ENCODE results near the gene PEAK3. TPM values are rescaled to one million over a fixed set of nuclear protein-coding genes. Genes with fewer than 3 reads are reported as not detected.

Gene PEAK3
- total RNA-seq, 4 donors from 2014 or later, result 0.27 to 1.6 (median 0.59) TPM

- Histone ChIP-seq H3K4me3 (replicated peaks in 1 of 3) (no peak overlapping the region), H3K36me3 (no peaks in the 10 kb centered on the region), H3K4me1 (peaks cover 0 to 9% of the 10 kb centered on the region in 2 donors), H3K9me3 (no peaks in the 10 kb centered on the region), H3K27me3 (peaks cover 7% of the 10 kb centered on the region), H3K27ac (no peak overlapping the region)
- TF ChIP-seq CTCF (IDR thresholded peaks at IDR 0.05) (no peak), POLR2A (IDR thresholded peaks at IDR 0.05) (no peak)
- WGBS, 2 donors, result 70 to 78% methylated on average over 16 of the region's 16 CpGs
- intact Hi-C loops (cut with DNase I), result no loop called here
- DNase-seq, result no peak
These were observed 14.2 kb upstream of the PEAK3 start for GRCh38 chr19:2296141-2296540.

- peaks cover 18% of the 10 kb centered on the region for H3K27me3 ChIP-seq
- peaks cover 5 to 22% of the 10 kb centered on the region in 2 donors for H3K4me1 ChIP-seq
- no peak overlapping the region for H3K4me3 ChIP-seq (replicated peaks in 1 of 3)
- TF ChIP-seq POLR2A (IDR thresholded peaks at IDR 0.05) (no peak), CTCF (IDR thresholded peaks at IDR 0.05) (no peak)
- intact Hi-C loops (cut with DNase I), result no loop called here
- H3K9me3 ChIP-seq, result no peaks in the 10 kb centered on the region
- H3K27ac ChIP-seq, result no peak overlapping the region
- H3K36me3 ChIP-seq, result no peaks in the 10 kb centered on the region
- no peak for DNase-seq
- WGBS, 2 donors, result 28 to 29% methylated on average over 24 to 26 of the region's 26 CpGs
These were observed 12.8 kb upstream of the PEAK3 start for GRCh38 chr19:2294687-2295335.

- peaks cover 5 to 26% of the 10 kb centered on the region in 2 donors for H3K4me1 ChIP-seq
- H3K9me3 ChIP-seq, result no peaks in the 10 kb centered on the region
- peaks cover 23% of the 10 kb centered on the region for H3K27me3 ChIP-seq
- H3K36me3 ChIP-seq, result no peaks in the 10 kb centered on the region
- intact Hi-C loops (cut with DNase I), result no loop called here
- H3K4me3 ChIP-seq (replicated peaks in 1 of 3), result no peak overlapping the region
- WGBS, 2 donors, result 16 to 17% methylated on average over 5 to 18 of the region's 67 CpGs
- DNase-seq, result no peak
- no peak overlapping the region for H3K27ac ChIP-seq
- no peak for TF ChIP-seq CTCF (IDR thresholded peaks at IDR 0.05)
- no peak for TF ChIP-seq POLR2A (IDR thresholded peaks at IDR 0.05)
These were observed 9.3 kb upstream of the PEAK3 start for GRCh38 chr19:2291185-2291751.

DNA sequence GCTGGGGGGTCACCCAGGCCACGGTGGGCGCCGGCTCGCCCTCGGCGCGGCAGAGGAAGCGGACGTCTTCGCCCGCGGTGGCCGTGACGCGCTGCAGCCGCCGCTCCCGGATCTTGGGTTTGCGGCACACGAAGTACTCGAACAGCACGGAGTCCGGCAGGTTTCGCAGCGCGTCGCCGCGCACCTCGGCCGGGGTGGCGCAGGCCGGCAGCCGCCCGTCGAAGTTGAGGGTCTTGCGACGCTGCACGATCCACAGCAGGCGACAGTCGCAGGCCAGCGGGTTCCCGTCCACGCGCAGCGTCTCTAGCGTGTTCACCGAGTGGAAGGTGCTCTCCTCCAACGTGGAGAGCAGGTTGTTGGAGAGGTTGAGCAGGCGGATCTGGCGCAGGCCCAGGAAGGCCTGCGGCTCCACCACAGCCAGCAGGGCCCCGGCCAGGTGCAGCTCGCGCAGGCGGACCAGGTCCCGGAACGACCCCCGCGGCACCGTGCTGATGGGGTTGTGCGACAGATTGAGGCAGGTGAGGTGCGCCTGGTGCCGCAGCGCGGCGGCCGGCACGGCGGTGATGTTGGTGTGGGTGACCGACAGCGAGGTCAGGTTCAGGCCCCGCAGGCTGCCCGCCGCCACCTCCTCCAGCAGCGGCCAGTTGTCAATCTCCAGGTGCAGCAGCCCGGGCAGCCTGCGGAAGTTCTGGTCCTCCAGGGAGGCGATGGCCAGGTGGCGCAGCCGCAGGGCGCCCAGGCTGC, 8.6 kb upstream of the PEAK3 start:
- Histone ChIP-seq H3K4me1 (peaks cover 5 to 26% of the 10 kb centered on the region in 2 donors), H3K9me3 (no peaks in the 10 kb centered on the region), H3K27me3 (peaks cover 23% of the 10 kb centered on the region), H3K4me3 (replicated peaks in 1 of 3) (peak overlapping the region in 1 of 3 donors; percentile 28), H3K36me3 (no peaks in the 10 kb centered on the region), H3K27ac (no peak overlapping the region)
- peak in 1 of 2 donors; percentile 15 for DNase-seq
- WGBS, 2 donors, result 3% methylated on average over 12 of the region's 82 CpGs; no CpG with 5 or more reads in 1 of the 2 donors
- intact Hi-C loops (cut with DNase I), result no loop called here
- TF ChIP-seq POLR2A (IDR thresholded peaks at IDR 0.05) (no peak), CTCF (IDR thresholded peaks at IDR 0.05) (no peak)

Data from thyroid gland (tissue), 4 donors.